Mucosa of descending colon (tissue), 3 donors: ENCODE measurements around the gene NME9. TPM values are rescaled to one million over a fixed set of nuclear protein-coding genes. Genes with fewer than 3 reads are reported as not detected.

Source experiments
- ATAC-seq: fragments of 200-7000 bp; cut with Tn5 transposase; one replicate; pipeline ENCODE4 v1.9.1; 2020; ENCODE audit warnings: mild to moderate bottlenecking, moderate library complexity
- DNase-seq, 3 donors: peaks; one replicate each; pipeline ENCODE4 v3.0.0-alpha.2; 2020
- H3K36me3 ChIP-seq: fragments of 200-600 bp; one replicate; pipeline ENCODE4 v1.8.0; 2021; ENCODE audit warnings: low read depth, mild to moderate bottlenecking
- H3K4me1 ChIP-seq: fragments of 200-600 bp; one replicate; pipeline ENCODE4 v1.8.0; 2021; ENCODE audit warnings: low read depth, mild to moderate bottlenecking
- H3K4me3 ChIP-seq: fragments of 200-600 bp; one replicate; pipeline ENCODE4 v1.8.0; 2021; ENCODE audit warnings: mild to moderate bottlenecking
- H3K9me3 ChIP-seq: fragments of 200-600 bp; one replicate; pipeline ENCODE4 v1.8.0; 2021; ENCODE audit warnings: mild to moderate bottlenecking
- CTCF ChIP-seq: fragments of 200-600 bp; IDR thresholded peaks from one replicate; pipeline ENCODE4 v1.8.0; 2022; ENCODE audit warnings: antibody characterized with exemption, mild to moderate bottlenecking
- intact Hi-C, 2 donors: fragments of 100-400 bp; cut with DNase I in 1 of 2; cut with micrococcal nuclease in 1 of 2; formaldehyde crosslinking; loops; one replicate each; pipeline versions ENCODE4 v1.11.0 to v1.11.1; 2022; cut with DNase I, micrococcal nuclease
- total RNA-seq, 3 donors: library from RNA; stranded (reverse); fragmentation: NEBNext Ultra II Directional in 2 of 3; extraction: Animal tissue kit (Norgen Biotek cat#: 25700) in 2 of 3; gene quantifications; one replicate each; pipeline versions ENCODE4 v1.2.1 to v1.2.4, GENCODE V29; 2021 to 2023
- donor health status: DM: no; HTN: no; CAD: no; lungs with moderate emphysema.
- donor health status: DM: no; HTN: no; CAD: no.
- donor health status: DM: no; HTN: yes; CAD: no.

The NME9 gene
- total RNA-seq, 3 donors from 2014 or later = 0.41 TPM; not detected in 2

GRCh38 chr3:138267083-138267482, 62.6 kb downstream of the NME9 start:
- Histone ChIP-seq H3K36me3 (no peaks in the 10 kb centered on the region), H3K4me1 (no peaks in the 10 kb centered on the region), H3K9me3 (no peaks in the 10 kb centered on the region), H3K4me3 (no peak overlapping the region)
- TF ChIP-seq CTCF = no peak
- intact Hi-C loops = no loop called here
- ATAC-seq (no peak), DNase-seq (no peak)

GRCh38 chr3:138265745-138266144, 63.9 kb downstream of the NME9 start:
- ATAC-seq (no peak), DNase-seq (no peak)
- intact Hi-C loops = no loop called here
- Histone ChIP-seq H3K4me3 (no peak overlapping the region), H3K36me3 (no peaks in the 10 kb centered on the region), H3K9me3 (no peaks in the 10 kb centered on the region), H3K4me1 (no peaks in the 10 kb centered on the region)
- TF ChIP-seq CTCF = no peak

- DNase-seq = no peak
- no peaks in the 10 kb centered on the region for H3K4me1 ChIP-seq
- no peak for TF ChIP-seq CTCF
- no peak for ATAC-seq
- H3K36me3 ChIP-seq = no peaks in the 10 kb centered on the region
- intact Hi-C loops = no loop called here
- H3K9me3 ChIP-seq = no peaks in the 10 kb centered on the region
- no peak overlapping the region for H3K4me3 ChIP-seq
These were observed 66.5 kb downstream of the NME9 start for GRCh38 chr3:138263104-138263503.

- no peaks in the 10 kb centered on the region for H3K9me3 ChIP-seq
- H3K4me1 ChIP-seq = no peaks in the 10 kb centered on the region
- DNase-seq = no peak
- no peak for TF ChIP-seq CTCF
- intact Hi-C loops = no loop called here
- no peak for ATAC-seq
- H3K4me3 ChIP-seq = no peak overlapping the region
- no peaks in the 10 kb centered on the region for H3K36me3 ChIP-seq
These were observed 69.0 kb downstream of the NME9 start for GRCh38 chr3:138260611-138261010.

- intact Hi-C loops = no loop called here
- DNase-seq (no peak), ATAC-seq (no peak)
- H3K4me3 ChIP-seq = no peak overlapping the region
- TF ChIP-seq CTCF = no peak
- H3K9me3 ChIP-seq = no peaks in the 10 kb centered on the region
- no peaks in the 10 kb centered on the region for H3K4me1 ChIP-seq
- no peaks in the 10 kb centered on the region for H3K36me3 ChIP-seq
These were observed 70.5 kb downstream of the NME9 start for GRCh38 chr3:138259126-138259525.

- no peak for ATAC-seq
- Histone ChIP-seq H3K4me3 (no peak overlapping the region), H3K9me3 (no peaks in the 10 kb centered on the region), H3K36me3 (no peaks in the 10 kb centered on the region), H3K4me1 (no peaks in the 10 kb centered on the region)
- intact Hi-C loops = no loop called here
- DNase-seq = no peak
- TF ChIP-seq CTCF = no peak
These were observed 71.7 kb downstream of the NME9 start for GRCh38 chr3:138257986-138258385.
